Measurements from ENCODE around the gene LEPROT.

Gene LEPROT

DNA sequence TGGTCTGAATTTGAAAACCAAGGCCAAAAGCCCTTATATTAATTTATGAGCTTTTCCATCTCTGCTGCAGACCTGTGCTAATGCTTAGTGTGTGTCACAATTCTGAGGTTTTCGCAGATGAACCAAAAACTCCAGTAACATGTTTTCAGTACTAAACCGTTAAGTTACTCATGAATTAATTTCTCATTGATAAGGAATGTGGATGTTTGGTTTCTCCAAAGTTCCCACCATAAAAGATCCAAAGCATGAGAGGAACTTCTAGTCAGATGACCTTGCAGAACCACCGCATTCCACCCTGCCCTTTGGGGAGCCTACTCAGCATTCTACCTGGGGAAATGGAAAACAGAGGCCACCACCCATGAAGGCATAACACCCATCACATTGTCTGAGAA is 7.5 kb upstream of the LEPROT start:
- DNase-seq = no peak

GRCh38 chr1:65414538-65414937 is 5.9 kb upstream of the LEPROT start:
- no peak for DNase-seq

- no peak for DNase-seq
Measured at GRCh38 chr1:65416767-65417166, 3.7 kb upstream of the LEPROT start.

GRCh38 chr1:65417729-65418128 is 2.7 kb upstream of the LEPROT start:
- no peak for DNase-seq

GRCh38 chr1:65418522-65419185 is 1.8 kb upstream of the LEPROT start:
- DNase-seq = no peak

DNA sequence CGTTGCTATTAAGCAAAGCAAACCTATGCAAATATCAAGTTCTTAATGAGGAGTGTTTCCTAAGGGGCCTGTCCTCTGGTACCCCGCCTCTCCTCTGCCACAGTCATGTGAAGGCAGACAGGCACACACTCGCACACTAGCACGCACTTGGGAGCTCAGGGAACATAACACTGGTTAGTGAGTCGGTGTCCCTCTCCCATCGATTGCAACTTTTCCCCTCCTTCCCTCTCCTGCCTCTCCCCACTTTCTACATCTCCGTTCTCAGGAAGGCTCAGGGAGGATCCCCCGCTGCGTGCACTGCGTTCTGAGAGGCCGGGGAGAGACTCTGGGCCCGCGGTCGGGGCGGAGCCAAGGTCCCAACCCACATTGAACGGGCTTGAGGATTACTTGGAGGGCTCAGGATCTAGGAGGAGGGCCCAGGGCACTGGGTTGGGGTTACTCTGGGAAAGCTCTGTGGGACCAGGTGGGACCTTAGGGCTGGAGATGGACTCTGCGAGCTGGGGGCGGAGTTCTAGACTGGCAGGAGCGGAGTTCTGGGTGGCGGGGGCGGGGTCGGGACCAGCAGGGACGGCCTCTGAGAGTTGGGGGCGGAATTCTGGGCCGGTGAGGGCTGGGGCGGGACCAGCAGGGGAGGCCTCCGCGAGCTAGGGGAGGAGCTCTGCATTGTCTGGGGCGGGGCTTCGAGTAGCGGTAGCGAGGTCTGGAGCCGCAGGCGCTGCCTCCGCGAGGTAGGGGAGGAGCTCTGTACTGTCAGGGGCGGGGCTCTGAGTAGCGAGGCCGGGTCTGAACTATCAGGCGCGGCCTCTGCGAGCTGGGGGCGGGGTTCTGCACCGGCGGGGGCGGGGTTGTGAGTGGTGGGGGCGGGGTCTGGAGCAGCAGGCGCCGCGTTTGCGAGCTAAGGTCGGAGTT is 533 bp upstream of the LEPROT start:
- DNase-seq = peak; percentile 99

DNA sequence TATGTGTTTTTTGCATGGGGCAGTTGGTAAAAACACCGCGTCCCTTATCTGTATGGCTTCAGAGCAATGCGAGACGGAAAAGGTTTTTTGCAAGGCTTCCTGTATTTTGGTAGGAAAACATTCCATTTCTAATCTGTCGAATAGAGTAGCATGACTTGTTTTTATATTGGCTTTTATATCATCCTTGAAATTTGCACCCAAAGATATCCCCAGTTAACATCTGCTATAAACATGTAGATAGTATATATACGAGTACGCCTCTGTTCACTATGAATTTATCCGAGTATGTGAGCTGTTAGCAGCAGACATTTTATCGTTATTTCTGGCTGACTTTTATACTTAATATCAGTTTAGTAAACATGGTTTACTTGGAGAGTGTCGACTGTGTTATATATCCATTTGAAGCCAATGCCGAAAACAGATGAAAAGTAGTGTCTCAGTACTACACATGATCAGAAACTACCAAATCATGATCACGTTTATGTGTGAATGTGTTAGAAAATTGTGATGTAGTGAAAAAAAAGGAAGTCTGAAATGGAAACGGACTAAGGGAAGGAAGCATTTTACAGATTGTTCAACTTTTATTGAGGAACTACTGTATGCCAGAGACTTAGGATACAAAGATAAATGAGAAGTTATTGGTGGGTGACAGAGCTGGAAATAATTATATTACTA is 1.0 kb downstream of the LEPROT start:
- no peak for DNase-seq

DNA sequence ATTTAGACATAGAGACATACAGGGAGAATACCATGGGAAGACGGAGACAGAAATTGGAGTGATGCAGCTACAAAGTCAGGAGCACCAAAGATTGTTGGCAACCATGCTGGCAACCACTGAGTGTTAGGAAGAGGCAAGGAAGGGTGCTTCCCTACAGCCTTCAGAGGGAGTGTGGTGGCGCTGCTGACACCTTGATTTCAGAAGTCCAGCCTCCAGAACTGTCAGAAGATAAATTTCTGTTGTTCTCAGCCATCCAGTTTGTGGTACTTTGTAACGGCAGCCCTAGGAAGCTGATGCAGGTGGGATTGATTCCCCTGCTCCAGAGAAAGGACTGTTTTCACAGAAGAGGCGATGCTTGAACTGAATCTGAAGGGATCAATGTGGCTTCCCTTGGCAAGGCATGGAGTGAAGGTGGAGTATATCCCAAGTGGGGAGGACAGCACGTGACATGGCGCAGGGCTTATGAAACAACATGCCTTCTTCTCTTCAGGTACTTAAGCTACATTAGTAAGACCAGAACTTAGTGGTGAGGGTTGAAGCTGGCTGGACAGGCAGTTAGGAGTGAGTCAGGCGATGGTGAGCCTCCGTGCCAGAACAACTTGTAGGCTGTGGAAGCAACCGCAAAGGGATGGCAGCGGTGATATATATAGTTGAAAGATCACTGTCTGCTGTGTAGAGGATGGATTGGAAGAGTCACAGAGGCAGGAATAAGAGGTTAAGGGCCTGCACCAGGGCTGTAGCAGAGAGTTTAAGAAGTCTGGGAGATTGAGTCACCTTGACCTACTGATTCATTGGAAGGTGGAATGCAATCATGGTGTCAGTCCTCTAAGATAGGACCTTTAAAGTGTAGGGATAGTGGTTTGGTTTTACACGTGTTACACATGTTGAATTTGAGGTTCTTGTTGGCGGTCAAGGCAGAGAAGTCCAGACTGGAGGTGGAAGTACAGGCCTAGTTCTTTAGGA is 2.1 kb downstream of the LEPROT start:
- DNase-seq = peak; percentile 63

GRCh38 chr1:65423884-65424572 is 3.6 kb downstream of the LEPROT start:
- peak; percentile 91 for DNase-seq

- peak; percentile 22 for DNase-seq
Measured at GRCh38 chr1:65424573-65424889, 4.1 kb downstream of the LEPROT start.

DNA sequence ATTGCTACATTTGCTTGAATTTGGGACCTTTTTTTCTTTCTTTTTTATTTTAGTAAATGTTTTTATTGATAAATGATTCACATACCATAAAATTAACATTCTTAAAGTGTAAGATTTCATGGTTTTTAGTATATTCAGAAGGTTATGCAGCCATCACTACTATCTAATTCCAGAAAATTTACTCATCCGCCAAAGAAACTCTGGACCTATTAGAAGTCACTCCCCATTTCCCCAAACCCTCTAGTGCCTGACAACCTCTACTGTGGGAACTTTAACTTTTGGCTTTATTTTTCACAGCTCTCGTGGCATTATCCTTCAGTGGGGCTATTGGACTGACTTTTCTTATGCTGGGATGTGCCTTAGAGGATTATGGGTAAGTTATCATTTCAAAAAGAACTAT is 4.5 kb downstream of the LEPROT start:
- no peak for DNase-seq

DNA sequence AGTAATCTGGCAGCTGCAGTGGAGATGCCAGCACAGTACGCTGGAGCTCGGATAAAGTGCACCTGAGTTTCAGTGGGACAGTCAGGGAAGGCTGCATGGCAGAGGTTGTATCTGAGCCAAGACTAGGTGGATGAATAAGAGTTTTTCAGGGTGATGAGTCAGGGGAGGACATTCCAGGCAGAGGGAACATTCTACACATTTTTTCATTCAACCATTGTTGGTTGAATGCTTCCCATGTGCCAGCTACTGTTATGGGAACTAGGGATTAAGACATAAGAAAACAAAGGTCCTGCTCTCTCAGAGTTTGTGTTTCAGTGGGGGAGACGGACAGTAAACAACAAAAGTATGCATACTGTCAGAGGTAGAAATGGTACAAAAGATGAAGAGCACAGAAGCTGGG is 5.2 kb downstream of the LEPROT start:
- DNase-seq = no peak

DNA sequence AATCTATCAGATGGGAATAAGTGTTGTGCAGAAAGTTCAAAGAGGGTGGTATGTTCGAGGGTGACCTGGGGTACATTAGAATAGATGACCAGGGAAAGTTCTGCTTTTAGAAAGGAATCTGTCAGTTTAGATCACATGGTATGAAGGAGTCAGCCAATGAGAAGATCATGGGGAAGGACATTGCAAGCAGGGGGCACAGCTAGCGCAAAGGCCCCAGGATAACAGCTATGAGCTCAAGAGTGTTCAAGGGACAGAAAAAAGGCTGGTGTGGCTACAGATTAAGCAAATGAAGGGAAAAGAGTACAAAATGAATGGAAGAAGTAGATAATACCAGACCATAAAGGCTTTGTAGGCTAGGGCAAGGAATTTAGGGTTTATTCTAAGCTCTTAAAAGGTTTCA is 8.6 kb downstream of the LEPROT start:
- DNase-seq = no peak

DNA sequence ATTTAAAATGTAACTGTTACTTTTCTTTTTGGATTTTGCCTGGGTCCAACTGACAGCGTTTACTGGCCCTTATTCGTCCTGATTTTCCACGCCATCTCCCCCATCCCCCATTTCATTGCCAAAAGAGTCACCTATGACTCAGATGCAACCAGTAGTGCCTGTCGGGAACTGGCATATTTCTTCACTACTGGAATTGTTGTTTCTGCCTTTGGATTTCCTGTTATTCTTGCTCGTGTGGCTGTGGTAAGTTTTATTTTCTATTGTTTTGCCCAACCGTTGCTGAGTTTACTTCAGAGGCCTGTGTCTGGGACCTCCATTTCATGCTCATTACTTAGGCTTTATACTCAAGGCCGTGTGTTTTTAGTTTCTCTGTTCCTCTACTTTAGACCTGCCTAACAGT is 9.3 kb downstream of the LEPROT start:
- peak; percentile 17 for DNase-seq

- peak; percentile 51 for DNase-seq
Measured at GRCh38 chr1:65431111-65431705, 10.7 kb downstream of the LEPROT start.

DNA sequence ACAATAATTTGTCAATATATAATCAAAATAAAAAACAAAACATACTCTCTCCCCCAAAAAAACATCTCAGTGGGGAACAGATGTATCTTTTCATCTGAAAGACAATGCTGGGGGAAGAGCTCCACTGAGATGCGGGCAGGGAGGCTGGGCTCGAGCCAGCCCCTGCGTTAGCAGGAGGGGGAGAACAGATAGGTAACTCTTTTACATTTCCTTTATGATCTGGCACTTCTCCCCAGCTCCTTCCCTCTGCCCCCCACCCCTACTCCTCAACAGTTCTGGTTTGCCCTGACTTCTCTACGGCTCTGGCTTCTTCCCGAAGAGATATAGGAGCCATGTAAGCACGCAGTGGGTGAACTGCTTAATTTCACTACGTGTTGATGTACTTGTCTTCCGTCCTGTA is 12.4 kb downstream of the LEPROT start:
- no peak for DNase-seq

GRCh38 chr1:65434255-65434654 is 13.8 kb downstream of the LEPROT start:
- no peak for DNase-seq

- DNase-seq = no peak
Measured at GRCh38 chr1:65434760-65435159, 14.3 kb downstream of the LEPROT start.

- DNase-seq = no peak
Measured at GRCh38 chr1:65435987-65436386, 15.5 kb downstream of the LEPROT start.

GRCh38 chr1:65437616-65438015 is 17.1 kb downstream of the LEPROT start:
- DNase-seq = no peak

- DNase-seq = no peak
Measured at GRCh38 chr1:65440322-65440900, 19.9 kb downstream of the LEPROT start.
